ENCODE results near the gene HTD2. TPM values are rescaled to one million over a fixed set of nuclear protein-coding genes. Genes with fewer than 3 reads are reported as not detected.
"Not testable (repeated sequence)": the region's sequence is repeated elsewhere in the genome, so short reads cannot be mapped to it uniquely, and the experiment has no call there.

HTD2 gene
- 6.5 TPM for polyA plus RNA-seq (2012; ENCODE audit: missing spikeins)

GRCh38 chr3:58305882-58306711 lies at the start of gene HTD2, which contains the start of gene RPP14:
HTD2 (plus strand) TSS chr3:58306520; CDS start chr3:58317614, 11,094 bp downstream.
RPP14 (plus strand) TSS chr3:58306245; CDS start chr3:58310330, 4,085 bp downstream.
- DNase-seq (ENCODE audit: insufficient read length) (peak; percentile 85), FAIRE-seq (peak; percentile 99)
- TF ChIP-seq POLR2AphosphoS5 (IDR thresholded peaks at IDR 0.05; ENCODE audit: low read depth, low read length) (peak; percentile 71; the same call in 1 of the 2 replicates), TAF1 (IDR thresholded peaks at IDR 0.05; ENCODE audit: borderline replicate concordance, low read depth, low read length) (peak; percentile 51; the same call in 1 of the 2 replicates), POLR2A (IDR thresholded peaks at IDR 0.05; ENCODE audit: low read depth, low read length) (peak; percentile 84)

- DNase-seq (ENCODE audit: insufficient read length) (no peak), FAIRE-seq (no peak)
- TF ChIP-seq POLR2A (IDR thresholded peaks at IDR 0.05; ENCODE audit: low read depth, low read length) (no peak), TAF1 (IDR thresholded peaks at IDR 0.05; ENCODE audit: borderline replicate concordance, low read depth, low read length) (no peak), POLR2AphosphoS5 (IDR thresholded peaks at IDR 0.05; ENCODE audit: low read depth, low read length) (no peak)
Measured at GRCh38 chr3:58258392-58259055, 47.8 kb upstream of the HTD2 start.

- TF ChIP-seq POLR2AphosphoS5 (IDR thresholded peaks at IDR 0.05; ENCODE audit: low read depth, low read length) (no peak), POLR2A (IDR thresholded peaks at IDR 0.05; ENCODE audit: low read depth, low read length) (no peak), TAF1 (IDR thresholded peaks at IDR 0.05; ENCODE audit: borderline replicate concordance, low read depth, low read length) (no peak)
- no peak for FAIRE-seq
- no peak for DNase-seq (ENCODE audit: insufficient read length)
Measured at GRCh38 chr3:58260261-58260731, 46.0 kb upstream of the HTD2 start.

- DNase-seq (ENCODE audit: insufficient read length), result no peak
- FAIRE-seq, result no peak
- no peak for TF ChIP-seq POLR2AphosphoS5 (IDR thresholded peaks at IDR 0.05; ENCODE audit: low read depth, low read length)
- no peak for TF ChIP-seq TAF1 (IDR thresholded peaks at IDR 0.05; ENCODE audit: borderline replicate concordance, low read depth, low read length)
- no peak for TF ChIP-seq POLR2A (IDR thresholded peaks at IDR 0.05; ENCODE audit: low read depth, low read length)
Measured at GRCh38 chr3:58260733-58261132, 45.6 kb upstream of the HTD2 start.

- TF ChIP-seq POLR2AphosphoS5 (IDR thresholded peaks at IDR 0.05; ENCODE audit: low read depth, low read length) (no peak), POLR2A (IDR thresholded peaks at IDR 0.05; ENCODE audit: low read depth, low read length) (no peak), TAF1 (IDR thresholded peaks at IDR 0.05; ENCODE audit: borderline replicate concordance, low read depth, low read length) (no peak)
- no peak for DNase-seq (ENCODE audit: insufficient read length)
- FAIRE-seq, result no peak
Measured at GRCh38 chr3:58261954-58262666, 44.2 kb upstream of the HTD2 start.

GRCh38 chr3:58266577-58266976 lies 39.7 kb upstream of the HTD2 start:
- no peak for DNase-seq (ENCODE audit: insufficient read length)
- TF ChIP-seq TAF1 (IDR thresholded peaks at IDR 0.05; ENCODE audit: borderline replicate concordance, low read depth, low read length) (no peak), POLR2A (IDR thresholded peaks at IDR 0.05; ENCODE audit: low read depth, low read length) (no peak), POLR2AphosphoS5 (IDR thresholded peaks at IDR 0.05; ENCODE audit: low read depth, low read length) (no peak)
- no peak for FAIRE-seq

- not testable (repeated sequence) for FAIRE-seq; DNase-seq (ENCODE audit: insufficient read length)
Measured at GRCh38 chr3:58267543-58267942, 38.8 kb upstream of the HTD2 start.

- no peak for DNase-seq (ENCODE audit: insufficient read length)
- TF ChIP-seq POLR2AphosphoS5 (IDR thresholded peaks at IDR 0.05; ENCODE audit: low read depth, low read length), result no peak
- no peak for TF ChIP-seq POLR2A (IDR thresholded peaks at IDR 0.05; ENCODE audit: low read depth, low read length)
- TF ChIP-seq TAF1 (IDR thresholded peaks at IDR 0.05; ENCODE audit: borderline replicate concordance, low read depth, low read length), result no peak
Measured at GRCh38 chr3:58269356-58269755, 37.0 kb upstream of the HTD2 start.

GRCh38 chr3:58270485-58270884 lies 35.8 kb upstream of the HTD2 start:
- FAIRE-seq, result no peak
- no peak for DNase-seq (ENCODE audit: insufficient read length)
- TF ChIP-seq POLR2AphosphoS5 (IDR thresholded peaks at IDR 0.05; ENCODE audit: low read depth, low read length), result no peak
- TF ChIP-seq TAF1 (IDR thresholded peaks at IDR 0.05; ENCODE audit: borderline replicate concordance, low read depth, low read length), result no peak
- no peak for TF ChIP-seq POLR2A (IDR thresholded peaks at IDR 0.05; ENCODE audit: low read depth, low read length)

More at GRCh38 chr3:58269356-58269755, 37.0 kb upstream of the HTD2 start:
- no peak for FAIRE-seq

- DNase-seq (ENCODE audit: insufficient read length), result no peak
- TF ChIP-seq POLR2AphosphoS5 (IDR thresholded peaks at IDR 0.05; ENCODE audit: low read depth, low read length) (no peak), TAF1 (IDR thresholded peaks at IDR 0.05; ENCODE audit: borderline replicate concordance, low read depth, low read length) (no peak), POLR2A (IDR thresholded peaks at IDR 0.05; ENCODE audit: low read depth, low read length) (no peak)
- no peak for FAIRE-seq
Measured at GRCh38 chr3:58271901-58272501, 34.3 kb upstream of the HTD2 start.

- DNase-seq (ENCODE audit: insufficient read length) (no peak), FAIRE-seq (no peak)
- TF ChIP-seq POLR2A (IDR thresholded peaks at IDR 0.05; ENCODE audit: low read depth, low read length) (no peak), TAF1 (IDR thresholded peaks at IDR 0.05; ENCODE audit: borderline replicate concordance, low read depth, low read length) (no peak), POLR2AphosphoS5 (IDR thresholded peaks at IDR 0.05; ENCODE audit: low read depth, low read length) (no peak)
Measured at GRCh38 chr3:58272891-58273290, 33.4 kb upstream of the HTD2 start.

- not testable (repeated sequence) for DNase-seq (ENCODE audit: insufficient read length); FAIRE-seq
Measured at GRCh38 chr3:58273362-58273761, 33.0 kb upstream of the HTD2 start.

Measured in GM12892 (cell line).